ENCODE data around the gene SPACA4.

DNA sequence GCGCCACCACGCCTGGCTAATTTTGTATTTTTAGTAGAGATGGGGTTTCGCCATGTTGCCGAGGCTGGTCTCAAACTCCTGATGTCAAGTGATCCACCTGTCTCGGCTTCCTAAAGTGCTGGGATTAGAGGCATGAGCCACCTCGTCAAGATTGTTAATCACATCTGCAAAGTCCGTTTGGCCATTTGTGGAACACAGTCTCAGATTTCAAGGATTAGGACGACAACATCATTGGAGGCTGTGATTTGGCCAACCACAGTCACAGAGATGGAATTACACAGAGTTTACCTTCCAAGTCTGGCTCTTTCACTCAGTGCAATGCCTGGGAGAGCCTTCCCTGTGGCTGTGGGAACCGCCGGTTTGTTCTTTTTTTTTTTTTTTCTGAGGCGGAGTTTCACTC, 36.7 kb upstream of the SPACA4 start:
- TF ChIP-seq EP300 (IDR thresholded peaks at IDR 0.05) (no peak), POLR2AphosphoS5 (IDR thresholded peaks at IDR 0.05) (no peak)
- TF ChIP-seq, protein P1, sequence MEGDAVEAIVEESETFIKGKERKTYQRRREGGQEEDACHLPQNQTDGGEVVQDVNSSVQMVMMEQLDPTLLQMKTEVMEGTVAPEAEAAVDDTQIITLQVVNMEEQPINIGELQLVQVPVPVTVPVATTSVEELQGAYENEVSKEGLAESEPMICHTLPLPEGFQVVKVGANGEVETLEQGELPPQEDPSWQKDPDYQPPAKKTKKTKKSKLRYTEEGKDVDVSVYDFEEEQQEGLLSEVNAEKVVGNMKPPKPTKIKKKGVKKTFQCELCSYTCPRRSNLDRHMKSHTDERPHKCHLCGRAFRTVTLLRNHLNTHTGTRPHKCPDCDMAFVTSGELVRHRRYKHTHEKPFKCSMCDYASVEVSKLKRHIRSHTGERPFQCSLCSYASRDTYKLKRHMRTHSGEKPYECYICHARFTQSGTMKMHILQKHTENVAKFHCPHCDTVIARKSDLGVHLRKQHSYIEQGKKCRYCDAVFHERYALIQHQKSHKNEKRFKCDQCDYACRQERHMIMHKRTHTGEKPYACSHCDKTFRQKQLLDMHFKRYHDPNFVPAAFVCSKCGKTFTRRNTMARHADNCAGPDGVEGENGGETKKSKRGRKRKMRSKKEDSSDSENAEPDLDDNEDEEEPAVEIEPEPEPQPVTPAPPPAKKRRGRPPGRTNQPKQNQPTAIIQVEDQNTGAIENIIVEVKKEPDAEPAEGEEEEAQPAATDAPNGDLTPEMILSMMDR (IDR thresholded peaks at IDR 0.05), result no peak

Data from esophagus muscularis mucosa (tissue), 4 donors.